GM21423 (cell line): Measurements from ENCODE around the gene ABCG1.
A peak's percentile ranks its signal among the peaks of the same experiment; 100 is the strongest.

Experiments used
- ATAC-seq: cut with Tn5 transposase; IDR thresholded peaks from one replicate; pipeline ENCODE4 v1.9.1; 2021; ENCODE audit warnings: mild to moderate bottlenecking, moderate library complexity; ENCODE audit not compliant: unreplicated experiment

The ABCG1 gene

DNA sequence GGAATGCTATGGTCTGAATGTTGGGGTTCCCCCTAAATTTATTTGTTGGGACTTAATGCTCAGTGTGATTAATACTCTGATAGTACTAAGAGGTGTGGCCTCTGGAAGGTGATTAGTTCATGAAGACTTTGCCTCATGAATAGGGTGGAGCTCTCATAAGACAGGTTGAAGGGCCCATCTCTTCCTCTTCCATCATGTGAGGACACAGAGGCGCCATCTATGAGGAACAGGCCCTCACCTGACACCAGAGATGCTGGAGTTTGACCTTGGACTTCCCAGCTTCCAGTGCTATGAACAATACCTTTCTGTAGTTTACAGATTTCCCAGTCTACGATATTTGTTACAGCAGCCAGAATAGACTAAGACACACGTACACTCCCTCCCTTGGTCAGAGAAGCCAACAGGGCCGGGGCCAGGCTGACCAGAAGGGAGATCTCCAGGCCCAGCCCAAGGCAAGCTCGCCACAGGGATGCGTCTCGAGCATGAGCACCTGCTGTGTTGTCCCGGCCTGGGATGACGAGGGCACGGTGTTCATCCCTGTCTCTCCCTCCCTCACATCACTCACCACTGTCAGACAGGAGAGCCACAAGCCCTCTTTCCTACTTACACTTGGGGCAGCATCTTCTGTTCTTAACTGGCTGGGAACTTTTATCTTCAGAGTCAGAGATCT, 4.7 kb upstream of the ABCG1 start:
- ATAC-seq, result no peak

DNA sequence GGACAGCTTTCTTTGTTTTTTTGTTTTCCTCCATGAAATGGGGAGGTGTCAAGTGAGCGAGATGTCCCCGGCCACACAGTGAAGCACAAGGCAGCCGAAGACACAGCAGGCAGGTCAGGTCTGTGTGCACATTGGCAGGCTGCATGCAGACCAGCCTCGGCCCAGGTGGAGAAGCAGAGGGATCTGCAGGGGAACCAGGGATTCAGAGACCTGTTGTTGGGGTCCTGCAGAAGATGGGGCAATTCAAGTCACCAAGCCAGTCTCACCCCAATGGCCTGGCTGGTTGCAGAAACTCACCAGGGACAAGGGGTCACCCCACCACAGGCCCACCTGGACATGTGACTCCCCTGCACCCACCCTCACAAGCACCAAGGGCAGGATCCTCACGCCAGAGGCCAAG, 4.0 kb upstream of the ABCG1 start:
- ATAC-seq, result no peak

DNA sequence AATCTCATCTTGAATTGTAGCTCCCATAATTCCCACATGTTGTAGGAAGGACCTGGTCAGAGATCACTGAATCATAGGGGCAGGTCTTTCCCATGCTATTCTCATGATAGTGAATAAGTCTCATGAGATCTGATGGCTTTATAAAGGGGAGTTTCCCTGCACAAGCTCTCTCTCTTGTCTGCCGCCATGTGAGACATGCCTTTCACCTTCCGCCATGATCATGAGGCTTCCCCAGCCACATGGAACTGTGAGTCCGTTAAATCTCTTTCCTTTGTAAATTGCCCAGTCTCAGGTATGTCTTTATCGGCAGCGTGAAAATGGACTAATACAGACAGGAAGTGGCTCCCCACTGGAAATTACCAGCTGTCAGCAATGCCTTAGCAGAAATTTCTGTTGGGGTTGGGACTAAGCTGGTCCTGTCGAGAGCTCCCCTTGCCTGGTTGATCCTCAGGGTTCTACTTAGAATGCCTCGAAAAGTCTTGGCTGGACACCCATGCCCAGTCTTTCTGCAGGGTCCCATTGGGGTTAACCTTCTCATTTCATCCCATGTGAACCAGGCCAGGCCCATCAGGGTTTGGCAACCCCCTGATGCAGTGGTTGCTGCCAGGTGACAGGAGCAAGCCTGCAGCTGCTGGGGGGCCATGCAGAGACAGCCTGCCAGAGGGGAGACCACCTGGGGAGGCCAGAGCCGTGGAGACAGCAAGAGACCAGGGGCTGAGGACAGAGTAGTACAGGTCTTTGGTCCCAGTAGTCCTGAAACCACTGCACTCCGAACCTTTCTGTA, 2.8 kb upstream of the ABCG1 start:
- no peak for ATAC-seq

DNA sequence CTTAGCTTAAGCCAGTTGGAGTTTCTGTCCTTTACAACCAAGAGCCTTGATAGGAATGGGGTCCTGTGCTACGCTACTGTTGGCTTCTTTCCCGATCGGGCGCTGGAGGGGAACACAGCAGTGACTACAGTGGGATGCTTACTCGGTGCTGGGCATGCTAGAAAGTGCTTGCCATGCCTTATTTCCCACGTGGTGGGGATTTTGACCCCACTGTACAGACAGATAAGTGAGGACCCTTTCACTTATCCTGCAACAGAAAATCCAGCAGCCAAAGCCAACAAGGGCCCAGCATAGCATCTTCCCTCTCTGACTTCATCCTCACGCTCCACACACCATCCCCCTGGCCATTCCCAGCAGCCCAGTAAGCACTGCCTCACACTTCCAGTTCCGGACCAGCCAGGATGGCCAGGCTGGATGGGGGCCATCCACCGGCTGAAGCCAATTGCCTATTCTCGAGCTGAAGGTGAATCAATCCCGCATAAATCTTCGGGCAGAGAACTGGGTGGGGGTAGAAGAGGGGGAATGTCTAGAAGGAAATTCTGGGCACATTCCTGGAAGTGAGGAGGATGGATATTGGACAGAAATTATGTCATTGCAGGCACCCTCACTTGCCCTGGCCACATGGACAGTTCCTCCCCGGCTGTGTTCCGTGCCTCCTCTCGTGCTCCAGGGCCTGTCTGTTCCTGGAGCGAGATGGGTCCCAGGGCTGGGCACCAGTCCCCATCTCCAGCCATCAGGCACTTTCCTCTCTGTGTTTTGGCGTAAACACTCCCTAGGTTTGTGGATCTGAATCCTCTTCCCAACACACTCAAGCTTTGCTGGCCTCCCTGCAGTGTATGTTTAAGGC, 2.0 kb upstream of the ABCG1 start:
- no peak for ATAC-seq

DNA sequence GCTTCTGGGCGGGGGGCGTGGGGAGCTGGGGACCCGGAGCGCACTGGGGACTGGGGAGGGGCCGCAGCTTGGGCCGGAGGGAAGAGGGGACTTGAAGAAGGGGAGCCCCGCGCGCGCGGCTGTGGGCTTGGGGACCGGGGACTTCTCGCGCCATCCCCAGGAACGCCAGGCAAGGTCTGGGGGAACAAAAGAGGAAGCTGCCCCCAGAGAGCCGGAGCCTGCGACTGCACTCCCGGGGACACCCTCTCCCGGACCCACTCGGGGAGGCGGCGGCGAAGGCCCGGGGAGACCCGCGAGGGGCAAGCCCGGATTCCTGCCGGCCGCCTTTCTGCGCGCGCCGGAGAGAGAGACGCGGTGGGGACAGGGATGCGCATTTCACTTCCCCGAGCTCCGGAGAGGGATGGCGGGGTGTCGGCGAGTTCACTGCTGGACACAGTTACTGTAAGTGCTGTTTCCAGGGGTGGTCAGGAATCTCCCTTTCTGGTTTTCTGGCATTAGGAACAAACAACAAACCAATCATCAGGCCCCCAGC, 732 bp downstream of the ABCG1 start:
- no peak for ATAC-seq

DNA sequence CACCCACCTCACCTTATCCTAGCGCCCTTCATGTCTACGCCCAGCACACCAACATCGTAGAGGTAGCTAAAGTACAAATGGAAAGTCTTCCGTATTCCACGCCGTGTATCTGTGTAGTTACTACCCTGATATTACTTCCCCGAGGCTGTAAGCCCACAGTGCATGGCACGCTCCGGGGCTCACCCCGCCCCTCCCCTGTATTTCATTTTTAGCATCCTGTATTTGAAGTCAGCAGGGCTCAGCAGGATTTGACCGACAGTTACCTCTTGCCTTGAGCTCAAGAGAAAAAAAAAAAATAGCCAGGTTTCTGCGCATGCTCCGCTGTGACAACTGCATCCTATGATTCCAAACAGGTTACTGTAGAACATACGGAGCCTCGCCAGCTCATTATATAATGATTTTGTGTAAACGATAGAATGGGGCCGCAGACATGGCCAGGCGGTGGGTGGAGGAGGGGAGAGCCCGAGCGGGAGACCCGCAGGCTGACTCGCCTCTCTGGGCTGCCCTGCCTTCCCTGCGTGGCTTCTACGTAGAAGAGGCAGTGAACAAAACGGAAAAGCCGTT, 1.3 kb downstream of the ABCG1 start:
- peak; percentile 60 for ATAC-seq

DNA sequence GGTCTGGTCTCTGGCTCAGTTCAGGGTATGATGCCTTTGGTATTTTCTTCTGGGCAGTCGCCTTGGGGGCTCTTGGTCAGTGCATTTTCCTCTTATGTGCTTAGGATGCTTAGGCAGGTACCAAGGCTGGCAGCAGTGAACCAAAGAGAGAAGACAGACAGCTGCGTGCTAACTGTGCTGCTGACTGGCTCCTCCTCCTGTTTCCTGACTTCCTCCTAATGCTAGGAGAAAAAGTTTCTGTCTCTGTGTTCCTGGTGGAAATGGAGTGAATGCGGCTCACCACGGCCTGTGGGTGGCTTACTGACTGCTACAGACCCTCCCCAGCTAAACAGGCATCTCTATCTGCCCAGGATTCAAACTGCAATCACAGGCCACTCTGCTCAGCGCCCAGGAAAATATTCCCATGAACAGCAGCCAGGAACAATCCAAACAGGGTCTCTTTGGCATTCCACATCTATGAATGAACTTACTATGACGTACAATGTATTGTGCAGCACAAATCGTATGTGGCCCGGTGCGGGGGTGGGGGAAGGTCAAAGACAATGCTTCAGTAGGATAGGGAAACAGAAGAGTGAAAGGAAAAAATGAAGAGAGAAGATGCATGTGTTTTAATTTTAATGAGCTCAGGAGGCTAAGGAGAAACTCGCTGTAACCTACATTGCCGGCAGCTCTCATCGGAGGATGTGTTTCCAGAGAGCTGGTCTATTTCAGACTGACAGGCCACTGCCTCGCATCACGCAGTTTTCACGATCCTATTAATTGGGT, 2.8 kb downstream of the ABCG1 start:
- ATAC-seq, result no peak

DNA sequence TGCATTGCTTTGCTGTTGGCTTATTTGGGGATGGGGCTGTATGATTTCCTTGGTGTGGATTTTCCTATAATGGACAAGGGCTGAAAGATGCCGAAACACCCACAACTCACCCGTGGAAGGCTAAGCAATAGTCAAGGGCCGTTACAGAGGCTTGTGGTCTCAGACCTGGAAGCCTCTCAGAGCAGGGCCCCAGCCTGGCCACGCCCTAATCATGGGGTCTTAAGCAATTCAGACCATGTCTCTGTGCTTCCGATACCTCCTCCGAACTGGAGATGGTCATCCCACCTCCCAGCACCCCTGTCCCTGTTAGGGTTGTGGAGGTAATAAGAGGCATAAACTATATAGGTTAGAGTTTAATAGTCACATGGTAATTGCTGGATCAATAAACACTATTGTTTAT, 3.4 kb downstream of the ABCG1 start:
- no peak for ATAC-seq

DNA sequence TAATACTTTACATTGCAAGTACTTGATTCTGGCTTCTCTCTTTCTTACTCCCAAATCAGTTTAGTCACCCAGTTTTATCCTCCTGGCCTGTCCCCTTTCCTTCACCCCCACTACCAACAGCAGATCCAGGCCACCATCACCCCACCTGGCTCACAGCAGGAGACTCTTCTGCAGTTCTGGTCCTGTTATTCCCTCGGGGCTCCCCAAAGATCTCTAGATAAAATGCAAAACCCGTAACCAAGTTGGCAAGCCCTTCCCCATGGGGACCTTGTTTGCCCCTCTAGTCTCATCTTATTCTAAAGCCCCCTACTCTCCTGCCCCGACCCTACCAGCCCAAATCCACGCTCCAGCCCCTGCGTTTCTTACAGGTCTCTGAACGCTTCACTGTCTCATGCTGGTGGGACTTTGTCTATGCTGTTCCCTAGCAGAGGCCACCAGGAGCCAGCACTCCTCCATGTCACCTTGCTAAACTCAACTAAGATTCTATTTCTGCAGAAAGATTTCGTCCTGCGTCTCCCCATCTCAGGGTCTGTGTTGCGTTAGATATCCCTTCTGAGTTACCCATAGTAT, 4.0 kb downstream of the ABCG1 start:
- ATAC-seq, result no peak

DNA sequence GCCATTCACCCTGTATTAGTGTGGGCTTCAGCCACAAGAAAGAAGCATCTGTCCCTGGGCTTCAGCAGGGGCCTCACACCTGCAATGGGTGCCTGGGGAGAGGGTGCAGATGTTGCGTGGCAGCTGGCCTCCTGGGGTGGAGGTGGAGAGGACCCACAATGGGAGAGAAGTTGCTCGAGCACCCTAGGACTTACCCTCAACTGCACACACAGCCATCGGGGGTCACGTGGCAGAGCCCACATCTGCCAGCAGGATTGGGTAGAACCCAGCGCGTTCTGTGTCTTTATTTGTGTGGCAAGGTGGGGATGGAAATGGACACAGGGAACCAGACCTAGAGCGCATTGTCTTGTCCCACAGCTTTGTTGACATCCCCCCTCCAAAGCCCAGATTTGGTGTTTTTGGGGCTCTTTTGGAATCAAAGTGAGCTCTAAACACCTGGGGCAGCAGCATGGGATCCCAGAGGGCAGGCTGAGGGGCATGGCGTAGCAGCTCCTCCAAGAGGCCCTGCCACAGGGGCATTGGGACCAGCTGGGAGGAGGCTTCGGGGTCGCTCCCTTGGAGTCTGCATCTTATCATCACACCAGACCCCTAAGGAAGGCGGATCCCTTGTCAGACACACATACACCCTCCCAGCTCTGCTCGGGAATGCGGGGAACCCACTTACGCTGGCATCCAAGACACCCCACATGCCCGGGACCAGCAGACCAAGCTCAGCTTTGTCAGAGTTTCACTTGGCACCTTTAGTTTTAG, 5.1 kb downstream of the ABCG1 start:
- ATAC-seq, result no peak

DNA sequence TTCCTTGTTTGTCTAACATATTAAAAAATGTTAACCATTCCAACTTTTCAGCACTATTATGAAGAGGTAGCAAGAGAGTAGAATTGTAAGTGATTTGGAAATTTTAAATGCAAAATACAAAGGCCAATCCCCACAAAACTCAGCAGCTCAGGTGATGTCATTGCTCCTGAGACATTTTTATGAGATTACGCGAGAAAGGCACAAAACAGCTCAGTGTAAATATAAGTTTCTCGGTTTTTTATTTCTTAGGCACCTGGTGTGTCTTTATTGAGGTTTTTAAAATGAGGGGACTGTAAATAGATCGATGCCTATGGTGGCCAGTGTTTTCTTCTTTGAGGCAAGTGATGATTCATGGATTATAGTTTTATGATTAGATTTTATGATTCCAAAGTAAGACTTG, 6.1 kb downstream of the ABCG1 start:
- no peak for ATAC-seq

DNA sequence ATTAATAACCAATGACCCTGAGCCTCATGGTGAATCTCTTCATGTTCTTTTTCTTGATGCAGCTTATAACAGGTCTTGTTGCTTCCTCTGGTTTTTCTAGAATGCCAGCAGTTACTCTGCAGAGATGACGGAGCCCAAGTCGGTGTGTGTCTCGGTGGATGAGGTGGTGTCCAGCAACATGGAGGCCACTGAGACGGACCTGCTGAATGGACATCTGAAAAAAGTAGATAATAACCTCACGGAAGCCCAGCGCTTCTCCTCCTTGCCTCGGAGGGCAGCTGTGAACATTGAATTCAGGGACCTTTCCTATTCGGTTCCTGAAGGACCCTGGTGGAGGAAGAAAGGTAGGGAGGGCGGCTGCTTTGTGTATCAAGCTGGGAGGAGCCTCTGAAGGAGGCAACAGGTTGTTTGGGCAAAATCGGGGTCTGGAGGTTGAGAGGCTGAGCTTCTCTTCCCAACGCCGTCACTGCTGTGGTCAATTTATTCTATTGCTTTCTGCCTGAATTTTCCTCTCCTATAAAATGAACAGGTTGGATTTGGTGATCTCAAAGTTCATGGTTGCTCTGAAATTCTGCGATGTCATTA, 6.7 kb downstream of the ABCG1 start:
- no peak for ATAC-seq

DNA sequence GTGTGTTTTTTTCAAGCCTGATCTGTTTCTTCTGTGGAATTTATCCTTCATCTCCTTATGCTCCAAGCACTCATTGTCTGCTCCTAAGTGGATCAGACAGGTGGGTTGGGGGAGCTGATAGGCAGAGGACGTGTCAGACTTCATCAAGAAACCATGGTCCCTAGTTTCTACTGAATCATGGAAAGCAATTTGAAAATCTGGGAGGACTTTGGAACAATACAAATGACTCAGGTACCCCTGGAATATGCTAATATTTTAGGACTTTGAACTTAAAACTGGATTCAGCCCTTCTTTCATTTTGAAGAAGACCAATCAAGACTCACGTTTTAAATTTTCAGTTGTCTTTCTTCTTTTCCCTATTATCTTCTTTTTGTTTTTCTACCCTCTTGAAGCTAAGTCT, 7.7 kb downstream of the ABCG1 start:
- no peak for ATAC-seq

DNA sequence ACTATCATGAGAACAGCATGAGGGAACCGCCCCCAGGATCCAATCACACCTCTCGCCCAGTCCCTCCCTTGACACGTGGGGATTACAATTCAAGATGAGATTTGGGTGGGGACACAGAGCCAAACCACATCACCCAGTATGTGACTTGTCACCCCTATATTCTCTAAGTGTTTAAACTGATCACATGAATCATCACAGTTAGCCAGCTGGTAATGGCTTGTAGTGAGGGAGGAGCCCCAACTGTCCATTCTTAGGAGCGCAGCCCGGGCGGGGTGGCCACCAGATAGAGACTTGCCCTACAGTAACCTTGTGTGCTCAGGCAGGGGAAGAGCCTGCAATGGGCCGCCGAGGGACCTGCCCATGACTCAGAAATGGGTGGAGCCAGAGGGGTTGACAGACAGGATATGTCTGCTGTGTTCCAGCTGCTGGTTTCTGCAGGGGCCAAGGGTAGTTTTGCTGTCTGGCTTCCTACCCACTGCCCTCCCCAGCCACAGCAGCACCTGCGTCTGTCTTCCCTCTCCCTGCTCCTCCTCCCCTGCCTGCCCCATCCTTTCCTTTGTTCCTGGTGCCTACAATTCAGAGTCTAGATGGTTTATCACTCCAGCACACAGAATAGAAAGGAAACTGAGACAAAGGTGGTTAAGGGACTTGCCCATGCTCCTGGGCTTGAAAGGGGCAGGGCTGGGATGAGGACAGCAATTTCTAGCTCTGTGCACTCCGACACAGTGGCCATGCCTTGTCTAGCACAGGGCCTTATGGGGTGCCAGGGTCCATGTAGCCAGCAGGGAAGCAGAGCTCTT, 9.2 kb downstream of the ABCG1 start:
- peak; percentile 88 for ATAC-seq

DNA sequence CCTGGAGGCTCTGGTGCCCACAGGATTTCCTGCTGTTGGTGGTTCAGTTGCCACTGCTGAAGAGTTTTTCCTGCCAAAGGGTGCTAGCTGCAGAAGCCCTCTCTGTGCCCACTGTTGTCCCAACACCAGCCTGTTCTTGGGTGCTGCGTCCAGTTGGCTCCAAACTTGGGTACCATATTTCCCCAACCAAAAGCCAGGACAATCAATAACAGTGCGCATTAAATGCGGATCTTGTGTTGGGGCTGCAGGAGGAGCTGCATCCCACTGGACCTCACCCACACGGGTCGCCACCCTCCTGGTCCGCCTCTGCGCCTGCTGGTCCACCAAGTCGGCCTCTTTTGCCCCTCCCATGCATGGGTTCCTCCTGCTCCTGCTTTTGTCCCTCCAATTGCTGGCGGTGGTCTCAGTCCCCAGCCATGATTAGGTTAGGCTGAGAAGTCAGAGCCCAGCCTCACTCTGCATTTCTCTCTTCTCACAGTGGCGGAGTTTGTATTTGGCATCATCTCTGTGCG, 9.8 kb downstream of the ABCG1 start:
- ATAC-seq, result no peak

DNA sequence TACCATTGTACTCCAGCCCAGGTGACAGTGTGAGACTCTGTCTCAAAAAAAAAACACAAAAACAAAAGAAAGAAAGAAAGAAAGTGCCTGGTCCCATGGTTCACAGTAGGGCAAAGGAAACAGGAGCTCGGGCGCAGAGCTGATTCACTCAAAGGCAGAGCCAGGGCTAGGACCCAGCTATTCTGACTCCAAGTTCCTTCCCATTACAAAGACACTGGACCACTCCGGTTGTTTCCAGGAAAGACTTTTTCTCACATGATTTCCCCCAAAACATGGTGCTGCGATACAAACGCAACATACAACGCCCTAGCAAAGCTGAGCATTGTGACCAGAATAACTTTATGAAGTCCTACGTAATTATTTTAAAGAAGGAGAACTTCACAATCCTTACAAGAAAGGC, 10.7 kb downstream of the ABCG1 start:
- no peak for ATAC-seq

DNA sequence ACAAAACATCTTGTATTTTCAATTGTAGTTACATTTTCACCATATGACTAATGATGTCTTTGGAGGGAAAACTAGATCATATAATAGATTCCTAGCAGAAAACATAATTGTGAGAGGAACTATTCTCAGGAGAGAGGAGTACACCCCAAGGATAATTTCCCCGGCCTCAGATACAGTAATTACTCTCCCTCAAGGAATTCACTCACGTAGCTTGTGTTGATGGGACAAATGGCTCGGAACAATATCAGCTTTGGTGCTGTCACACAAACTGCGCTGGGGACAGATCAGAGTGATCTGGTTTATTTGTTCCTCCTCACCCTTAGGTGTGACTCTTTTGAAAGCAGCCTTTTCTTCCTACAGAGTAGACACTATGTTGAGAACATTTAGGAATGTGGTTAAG, 11.2 kb downstream of the ABCG1 start:
- ATAC-seq, result no peak

DNA sequence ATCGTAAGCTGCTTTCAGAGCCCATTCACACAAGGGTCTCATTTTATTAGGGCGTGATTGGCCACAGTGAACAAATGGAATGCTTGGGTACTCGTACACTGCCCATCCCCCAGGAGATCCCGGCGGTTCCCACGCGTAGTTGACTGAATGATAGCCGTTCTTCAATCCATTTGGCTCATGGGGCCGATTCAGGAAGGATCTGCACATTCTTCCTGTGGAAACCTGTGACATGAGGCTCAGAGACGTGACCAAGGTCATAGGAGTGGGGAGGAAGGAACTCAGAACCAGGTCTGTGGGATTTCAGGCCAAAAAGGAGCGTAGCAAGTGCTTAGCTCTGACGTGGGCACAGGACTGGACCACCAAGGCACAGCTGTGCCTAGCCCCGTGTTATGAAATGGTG, 11.7 kb downstream of the ABCG1 start:
- no peak for ATAC-seq
